HG02642 (cell line): ENCODE results near the gene PLEKHA6.

Experiments
- ATAC-seq: cut with Tn5 transposase; IDR thresholded peaks from one replicate; pipeline ENCODE4 v1.9.1; 2021; ENCODE audit warnings: mild to moderate bottlenecking; ENCODE audit not compliant: unreplicated experiment, poor library complexity

The PLEKHA6 gene

DNA sequence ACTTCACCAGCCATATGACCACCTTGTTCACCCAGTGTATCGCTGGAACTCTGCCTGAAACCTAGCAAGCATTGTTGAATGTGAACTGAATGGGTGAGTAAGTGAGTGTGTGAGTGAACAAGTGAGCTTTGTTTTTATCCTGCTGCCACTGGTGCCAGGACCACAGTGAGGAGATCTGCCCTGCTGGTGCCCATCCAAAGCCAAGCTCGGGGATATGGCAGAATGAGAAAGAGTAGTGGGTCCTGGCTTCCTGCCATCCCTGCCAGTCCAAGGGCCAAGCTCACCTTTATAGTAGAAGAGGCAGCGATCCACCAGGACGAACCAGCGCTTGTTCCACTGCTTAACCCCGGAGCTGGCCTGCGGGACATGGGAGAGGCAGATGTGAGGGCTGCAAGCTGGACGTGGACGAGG lies 92.5 kb downstream of the PLEKHA6 start:
- ATAC-seq: no peak

GRCh38 chr1:204266504-204267034 lies 93.2 kb downstream of the PLEKHA6 start:
- ATAC-seq: no peak

DNA sequence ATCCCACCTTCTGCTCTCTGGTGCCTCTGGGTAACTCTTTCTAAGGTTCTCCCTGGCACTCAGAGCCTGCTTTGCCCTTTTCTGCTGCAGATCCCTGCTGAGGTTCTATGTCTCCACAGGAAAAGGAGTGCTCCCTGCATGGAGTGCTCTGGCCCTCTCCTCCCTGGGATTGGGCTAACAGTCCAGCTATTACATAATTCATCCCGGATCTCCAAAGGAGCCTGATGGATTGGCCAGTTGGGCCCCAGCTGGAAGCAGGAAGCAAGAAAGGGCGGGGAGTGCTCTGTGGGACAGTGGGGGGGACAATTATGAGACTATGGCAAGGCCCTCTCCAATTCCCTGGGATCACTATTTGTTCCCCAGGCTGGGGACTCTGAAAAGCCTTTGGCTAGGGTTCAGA lies 94.1 kb downstream of the PLEKHA6 start:
- ATAC-seq: no peak

DNA sequence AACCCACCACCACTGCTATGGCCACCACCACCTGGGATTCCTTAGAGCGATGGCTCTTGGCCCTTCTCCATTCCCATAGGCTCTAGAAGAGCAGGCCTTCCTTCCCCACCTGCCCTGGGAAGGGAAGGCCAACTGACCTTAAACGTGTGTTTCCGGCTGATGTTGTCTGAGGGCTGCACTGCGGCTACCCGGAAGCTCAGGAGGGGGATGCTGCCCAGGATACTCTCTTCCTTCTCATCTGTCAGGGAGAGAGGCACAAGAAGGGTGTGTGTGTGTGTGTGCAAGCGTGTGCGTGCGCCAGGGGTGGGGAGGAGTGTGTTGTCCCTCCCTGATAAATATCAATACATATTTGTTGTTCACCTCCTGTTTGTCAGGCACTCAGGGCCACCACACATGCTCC lies 94.9 kb downstream of the PLEKHA6 start:
- ATAC-seq: no peak

- no peak for ATAC-seq
Observed at GRCh38 chr1:204263254-204263910, 96.3 kb downstream of the PLEKHA6 start.

GRCh38 chr1:204262506-204263253 lies 97.0 kb downstream of the PLEKHA6 start:
- no peak for ATAC-seq

DNA sequence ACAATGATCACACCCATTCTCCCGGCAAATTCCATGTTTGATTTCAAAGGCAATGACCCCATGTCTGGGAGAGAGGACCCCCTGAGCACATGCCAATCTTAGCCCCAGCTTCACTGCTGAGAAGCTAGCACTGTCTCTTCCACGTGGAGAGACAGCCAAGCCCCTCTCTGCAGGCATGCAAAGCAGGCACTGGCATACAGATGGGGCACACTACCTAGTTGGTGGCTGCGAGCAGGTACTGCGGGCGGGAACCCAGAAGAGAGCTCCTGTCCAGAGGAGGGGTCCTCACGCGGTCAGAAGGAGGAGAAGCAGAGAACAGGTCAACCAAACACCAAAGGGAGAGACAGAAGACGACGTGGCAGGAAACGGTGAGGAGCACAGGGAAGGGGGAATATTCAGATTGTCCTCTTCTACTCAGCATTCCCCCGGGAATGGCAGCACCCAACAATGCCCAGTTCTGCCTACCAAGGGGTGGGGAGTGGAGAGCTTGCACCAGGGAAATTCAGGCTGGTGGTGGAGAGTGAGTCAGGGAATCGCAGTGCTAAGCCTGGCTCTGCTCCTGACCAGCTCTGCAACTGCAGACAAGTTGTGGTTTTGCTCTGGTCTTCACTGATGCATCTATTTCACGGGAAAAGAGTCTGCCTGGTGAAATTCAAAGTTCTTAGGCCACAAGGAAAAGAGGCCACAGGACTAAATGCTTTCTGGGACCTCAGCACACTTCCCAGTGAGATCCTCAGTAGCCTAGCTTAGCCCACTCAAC lies 97.8 kb downstream of the PLEKHA6 start:
- ATAC-seq: no peak

DNA sequence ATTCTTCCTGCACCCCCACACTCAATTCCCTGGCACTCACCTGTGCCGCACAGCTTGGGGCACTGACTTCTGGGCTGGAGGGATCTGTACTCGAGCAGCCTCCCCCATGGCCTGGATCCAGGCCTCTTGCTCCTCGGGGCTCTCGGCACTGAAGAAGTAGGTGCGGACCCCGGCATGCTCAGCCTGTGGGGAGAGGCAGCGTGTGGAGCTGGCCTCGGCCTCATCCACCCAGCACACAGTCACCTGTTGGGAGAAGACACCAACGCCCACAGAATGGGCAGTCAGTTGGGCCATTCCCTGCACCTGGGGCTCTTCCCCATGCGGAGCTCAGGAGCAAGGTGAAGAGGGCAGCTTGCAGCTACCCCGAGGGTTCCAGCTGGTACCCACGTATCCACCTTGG lies 98.5 kb downstream of the PLEKHA6 start:
- no peak for ATAC-seq

GRCh38 chr1:204260601-204261197 lies 99.0 kb downstream of the PLEKHA6 start:
- no peak for ATAC-seq

DNA sequence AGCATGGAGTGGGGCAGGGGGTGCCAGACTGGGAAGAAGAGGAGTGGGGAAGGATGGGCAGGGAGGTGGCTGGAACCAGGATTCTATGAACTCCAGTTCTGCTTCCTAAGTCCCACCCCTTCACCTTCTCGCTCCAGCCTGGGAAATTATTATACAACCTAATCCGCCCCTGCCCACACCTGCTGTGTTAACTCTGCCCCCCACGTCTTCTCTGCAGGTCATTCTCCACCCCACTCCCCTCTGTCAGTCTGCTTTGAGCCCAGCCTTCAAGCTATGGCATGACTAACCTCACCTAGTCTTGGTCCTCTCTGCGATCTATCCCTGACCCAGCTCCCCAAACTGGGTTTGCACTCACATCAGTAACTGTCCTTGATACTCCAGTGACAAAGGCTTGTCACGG lies 99.9 kb downstream of the PLEKHA6 start:
- ATAC-seq: no peak

GRCh38 chr1:204259196-204259595 lies 100.5 kb downstream of the PLEKHA6 start:
- ATAC-seq: no peak

- ATAC-seq: no peak
Observed at GRCh38 chr1:204258213-204259115, 101.3 kb downstream of the PLEKHA6 start.

DNA sequence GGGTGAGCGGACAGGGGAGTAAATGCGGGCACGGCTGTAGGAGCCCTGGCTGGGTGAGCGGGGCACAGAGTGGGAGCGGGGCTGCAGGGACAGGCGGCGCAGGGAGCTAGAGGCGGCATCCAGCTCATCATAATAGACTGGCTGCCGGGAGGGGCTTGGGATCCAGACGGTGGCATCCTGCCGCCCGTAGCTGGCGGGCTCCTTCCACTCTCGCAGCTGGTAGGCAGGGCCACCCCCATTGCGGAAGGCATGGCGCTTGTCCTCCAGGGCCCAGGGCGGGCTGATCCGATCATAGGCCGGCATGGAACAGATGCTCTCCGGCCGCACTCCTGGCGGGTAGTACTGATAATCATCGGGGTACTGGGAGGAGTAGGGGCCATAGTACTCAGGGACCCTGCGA lies 102.3 kb downstream of the PLEKHA6 start:
- ATAC-seq: no peak

GRCh38 chr1:204256531-204256930 lies 103.2 kb downstream of the PLEKHA6 start:
- no peak for ATAC-seq

- no peak for ATAC-seq
Observed at GRCh38 chr1:204255966-204256365, 103.8 kb downstream of the PLEKHA6 start.

DNA sequence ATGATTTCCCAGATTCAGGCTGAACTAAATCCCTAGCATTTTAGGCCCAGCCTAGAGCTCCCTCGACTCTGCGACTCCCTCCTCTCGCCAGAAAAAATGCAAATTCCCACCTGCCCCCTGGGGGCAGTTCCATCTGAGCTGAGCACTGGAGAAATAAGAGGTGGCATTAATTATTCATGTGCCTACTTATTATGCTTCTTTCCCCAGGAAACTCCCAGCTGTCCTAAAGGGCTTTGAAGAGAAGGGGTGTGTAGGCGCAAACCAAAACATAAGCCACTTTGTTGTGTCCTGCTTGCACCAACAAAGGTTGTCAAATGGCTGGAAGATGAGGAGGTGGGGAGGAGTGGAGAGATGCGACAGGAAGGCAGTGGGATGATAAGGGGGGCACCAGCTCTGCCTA lies 104.5 kb downstream of the PLEKHA6 start:
- no peak for ATAC-seq

GRCh38 chr1:204254031-204254661 lies 105.6 kb downstream of the PLEKHA6 start:
- ATAC-seq: no peak

GRCh38 chr1:204251926-204252689 lies 107.6 kb downstream of the PLEKHA6 start:
- ATAC-seq: no peak
